GM19025 (cell line): ENCODE results near the gene GAMT.
"Not testable (repeated sequence)": the region's sequence is repeated elsewhere in the genome, so short reads cannot be mapped to it uniquely, and the experiment has no call there.

ENCODE experiments used
- ATAC-seq: cut with Tn5 transposase; IDR thresholded peaks from one replicate; pipeline ENCODE4 v1.9.1; 2021; ENCODE audit warnings: mild to moderate bottlenecking, low read depth, moderate library complexity; ENCODE audit not compliant: unreplicated experiment

The GAMT gene

DNA sequence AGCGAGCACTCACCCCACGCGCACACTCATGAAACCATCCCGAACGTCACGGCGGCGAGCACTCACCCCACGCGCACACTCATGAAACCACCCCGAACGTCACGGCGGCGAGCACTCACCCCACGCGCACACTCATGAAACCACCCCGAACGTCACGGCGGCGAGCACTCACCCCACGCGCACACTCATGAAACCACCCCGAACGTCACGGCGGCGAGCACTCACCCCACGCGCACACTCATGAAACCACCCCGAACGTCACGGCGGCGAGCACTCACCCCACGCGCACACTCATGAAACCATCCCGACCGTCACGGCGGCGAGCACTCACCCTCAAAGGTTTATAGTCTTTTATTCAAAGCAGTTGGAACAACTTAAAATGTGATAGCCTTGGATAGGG, 18.7 kb upstream of the GAMT start:
- ATAC-seq: not testable (repeated sequence)

DNA sequence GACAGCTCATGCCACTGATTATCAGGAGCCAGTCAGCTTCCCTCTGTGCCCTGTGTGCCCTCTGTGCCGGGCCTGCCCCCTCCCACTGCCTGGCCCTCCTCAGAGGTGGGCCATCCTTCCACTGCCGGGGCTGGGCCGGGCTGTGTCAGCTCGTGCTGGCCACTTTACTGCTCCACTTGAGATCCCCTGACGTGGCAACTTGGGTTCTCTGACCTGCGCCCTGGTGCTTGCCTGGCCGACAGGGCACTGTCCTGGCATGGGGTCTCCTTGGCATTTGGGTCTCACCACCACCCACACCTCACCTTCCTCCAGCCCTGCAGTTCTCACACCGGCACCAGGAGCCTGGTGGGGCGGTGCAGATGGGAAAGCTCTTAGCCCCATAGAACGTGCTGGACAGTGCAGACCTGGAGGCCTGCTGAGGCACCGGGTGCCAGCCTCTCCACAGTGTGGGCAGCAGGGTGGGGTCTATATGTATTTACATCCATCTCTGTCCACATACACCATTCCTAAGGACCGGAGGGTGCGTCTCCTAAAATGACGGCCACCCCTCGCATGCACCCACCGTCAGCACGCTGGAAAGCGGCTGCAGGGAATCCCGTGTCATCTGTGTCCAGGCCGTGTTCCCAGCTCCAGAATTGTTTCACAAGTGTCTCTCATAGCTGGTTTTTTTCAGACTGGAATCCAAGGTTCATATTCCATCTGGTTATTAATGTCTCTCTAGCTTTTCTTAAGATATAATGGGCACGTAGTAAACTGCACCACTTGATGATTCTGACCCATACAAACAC, 17.8 kb upstream of the GAMT start:
- no peak for ATAC-seq

DNA sequence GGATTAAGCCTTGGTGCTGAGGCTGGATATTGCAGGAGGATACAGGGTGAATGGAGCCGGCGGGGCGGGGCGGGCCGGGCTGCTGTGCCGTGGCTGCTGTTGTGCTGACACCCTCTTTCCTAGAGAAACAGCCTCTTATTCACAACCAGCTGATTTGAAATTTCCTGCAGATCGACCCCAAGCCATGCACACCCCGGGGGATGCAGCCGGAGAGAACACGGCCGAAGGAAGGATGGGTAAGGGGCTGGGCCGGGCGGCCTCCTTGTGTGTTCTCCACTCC, 17.1 kb upstream of the GAMT start:
- ATAC-seq: no peak

DNA sequence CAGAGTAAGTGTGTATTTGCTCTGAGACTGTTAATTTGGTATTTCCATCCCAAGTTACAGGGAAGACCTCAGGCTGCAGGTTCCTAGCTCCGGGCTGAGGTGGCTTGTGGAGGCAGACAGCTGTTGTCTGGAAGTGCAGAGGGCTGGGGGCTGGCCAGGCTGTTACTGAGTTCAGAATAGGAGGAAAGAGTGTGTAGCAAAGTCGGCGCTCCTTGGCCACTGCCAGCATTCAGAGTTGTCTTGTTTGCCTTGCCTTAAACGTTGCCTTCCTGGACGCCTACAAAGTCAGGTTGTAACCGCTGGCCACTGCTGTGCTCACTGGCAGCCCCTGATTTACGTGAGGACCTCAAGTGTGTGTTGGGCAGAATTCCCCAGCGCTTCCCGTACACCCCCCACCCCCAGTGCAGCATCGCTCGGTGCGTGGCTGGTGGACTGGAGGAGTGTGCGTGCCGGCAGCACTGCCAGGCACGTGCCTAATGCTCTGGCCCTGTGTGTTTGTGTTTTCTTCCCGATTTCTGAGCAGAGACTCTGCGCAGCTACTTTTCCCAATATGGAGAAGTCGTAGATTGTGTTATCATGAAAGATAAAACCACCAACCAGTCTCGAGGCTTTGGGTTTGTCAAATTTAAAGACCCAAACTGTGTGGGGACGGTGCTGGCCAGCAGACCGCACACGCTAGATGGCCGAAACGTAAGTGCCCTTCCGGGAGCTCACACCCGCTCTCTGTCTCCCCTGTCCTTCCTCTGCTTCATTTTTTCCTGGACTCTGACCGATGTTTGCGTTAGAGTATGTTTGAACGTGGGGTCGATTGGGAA, 16.5 kb upstream of the GAMT start:
- no peak for ATAC-seq

DNA sequence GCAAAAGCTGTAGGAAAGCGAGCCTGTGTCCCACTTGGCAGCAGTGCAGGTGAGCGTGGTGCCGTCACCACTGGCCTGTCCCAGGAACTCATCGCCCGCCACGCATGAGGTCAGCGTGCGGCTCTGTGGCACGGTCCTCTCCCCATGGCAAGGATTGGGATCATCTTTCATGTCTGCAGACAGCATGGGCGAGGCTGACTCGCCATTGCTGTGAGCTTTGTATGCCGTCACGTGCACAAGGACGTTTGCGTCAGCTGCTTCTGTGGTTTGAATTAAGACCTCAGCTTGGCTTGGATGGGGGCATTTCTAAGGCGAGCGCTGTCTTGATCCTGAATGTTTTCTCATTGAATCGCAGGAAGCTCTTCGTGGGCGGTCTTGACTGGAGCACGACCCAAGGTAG, 15.8 kb upstream of the GAMT start:
- ATAC-seq: no peak

DNA sequence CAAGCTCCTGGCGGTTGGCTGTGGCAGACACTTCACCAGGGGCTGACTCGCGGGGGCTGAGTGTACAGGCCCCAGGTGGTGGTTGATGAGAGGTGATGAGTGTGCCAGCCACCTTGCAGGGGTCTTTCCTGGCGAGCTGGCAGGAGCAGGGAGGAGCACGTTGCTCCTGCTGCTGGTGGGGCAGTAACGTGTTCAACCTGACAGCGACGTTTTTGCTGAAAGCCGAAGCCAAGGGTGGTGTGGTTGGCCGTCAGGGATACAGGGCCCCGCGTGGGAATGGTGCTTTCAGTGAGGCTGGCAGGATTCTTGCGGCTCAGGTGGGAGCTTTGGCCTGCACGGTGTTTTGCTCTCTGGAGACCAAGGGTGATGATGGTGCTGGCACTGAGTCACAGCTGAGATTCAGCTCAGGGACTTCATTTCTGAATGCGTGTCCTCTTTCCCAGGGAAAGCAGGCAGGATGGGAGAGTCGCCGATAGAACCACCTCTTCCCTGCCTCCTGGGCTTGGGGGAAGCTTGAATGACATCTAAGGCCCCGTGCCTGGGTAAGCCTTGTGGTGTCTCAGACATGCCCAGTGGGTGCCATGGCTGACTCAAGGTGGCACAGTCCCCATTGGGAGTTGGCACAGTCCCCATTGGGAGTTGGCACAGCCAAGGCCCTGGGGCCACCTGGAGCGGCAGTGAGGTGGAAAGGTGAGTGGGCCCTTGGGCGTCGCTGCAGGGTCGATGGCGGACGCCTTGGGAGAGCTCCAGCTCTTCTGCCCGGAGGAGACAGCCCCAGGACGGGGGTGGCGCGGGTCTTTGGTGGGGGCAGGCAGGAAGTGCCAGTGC, 14.9 kb upstream of the GAMT start:
- no peak for ATAC-seq

DNA sequence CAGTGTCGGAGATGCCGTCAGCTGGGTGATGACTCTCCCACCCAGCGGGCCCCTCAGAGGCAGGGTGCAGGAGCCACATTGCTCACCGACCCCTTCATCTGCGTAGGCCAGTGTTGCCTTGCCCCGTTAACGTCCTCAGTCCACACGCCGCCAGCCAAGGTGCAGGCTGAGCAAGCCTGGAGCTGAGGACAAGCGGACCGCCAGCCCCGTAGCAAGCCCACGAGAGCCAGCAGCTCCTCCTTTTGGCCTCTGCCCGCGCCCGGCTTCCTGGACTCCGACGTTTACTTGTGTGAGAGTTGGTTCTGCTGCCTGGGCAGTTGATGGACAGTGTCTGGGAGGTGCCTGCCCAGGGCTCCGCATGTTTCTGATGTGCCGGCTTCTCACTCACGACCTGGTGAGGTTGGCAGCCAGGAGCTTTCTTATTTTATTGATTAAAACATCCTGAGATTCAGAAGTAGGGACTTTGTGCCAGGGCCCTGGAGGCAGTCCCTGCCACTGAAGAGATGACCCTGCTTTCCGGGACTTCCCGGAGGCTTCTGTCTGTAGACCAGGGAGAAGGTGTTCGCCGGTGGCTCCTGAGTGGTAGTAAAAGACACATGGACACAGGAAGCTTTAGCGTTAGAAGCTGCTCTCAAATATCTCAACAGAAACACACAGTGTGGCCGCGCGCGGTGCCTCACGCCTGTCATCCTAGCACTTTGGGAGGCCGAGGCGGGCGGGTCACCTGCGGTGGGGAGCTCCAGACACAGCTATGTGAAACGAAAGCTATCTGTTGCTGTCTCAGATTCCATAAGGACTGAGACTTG, 11.9 kb upstream of the GAMT start:
- ATAC-seq: no peak

DNA sequence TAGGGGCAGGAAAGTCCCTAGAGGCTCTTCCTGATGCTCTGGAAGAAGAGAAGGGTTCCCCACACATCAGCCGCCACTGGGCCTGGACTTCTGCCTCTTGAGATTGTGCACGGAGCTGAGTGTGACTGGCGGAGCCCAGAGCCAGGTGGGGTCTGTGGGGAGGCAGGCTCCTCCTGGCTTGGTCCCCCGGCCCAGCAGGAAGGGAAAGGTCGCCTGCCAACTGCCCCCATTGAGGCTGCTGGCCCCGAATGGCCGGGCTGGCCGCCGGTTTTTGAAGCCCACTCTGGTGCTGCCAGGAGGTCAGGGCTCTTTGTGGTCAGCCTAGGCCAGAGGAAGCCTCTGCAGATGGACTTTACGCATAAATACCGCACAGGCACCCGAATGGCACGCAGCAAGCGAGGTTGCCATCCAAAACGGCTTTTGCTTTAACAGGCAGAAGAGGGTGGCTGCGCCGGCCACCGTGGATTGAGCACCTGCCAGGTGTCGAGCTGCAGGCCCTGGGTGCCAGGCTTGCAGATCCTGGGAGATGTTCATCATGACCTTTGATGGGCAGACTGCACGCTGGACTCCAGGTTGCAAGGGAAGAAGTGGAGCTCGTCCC, 11.1 kb upstream of the GAMT start:
- ATAC-seq: no peak

DNA sequence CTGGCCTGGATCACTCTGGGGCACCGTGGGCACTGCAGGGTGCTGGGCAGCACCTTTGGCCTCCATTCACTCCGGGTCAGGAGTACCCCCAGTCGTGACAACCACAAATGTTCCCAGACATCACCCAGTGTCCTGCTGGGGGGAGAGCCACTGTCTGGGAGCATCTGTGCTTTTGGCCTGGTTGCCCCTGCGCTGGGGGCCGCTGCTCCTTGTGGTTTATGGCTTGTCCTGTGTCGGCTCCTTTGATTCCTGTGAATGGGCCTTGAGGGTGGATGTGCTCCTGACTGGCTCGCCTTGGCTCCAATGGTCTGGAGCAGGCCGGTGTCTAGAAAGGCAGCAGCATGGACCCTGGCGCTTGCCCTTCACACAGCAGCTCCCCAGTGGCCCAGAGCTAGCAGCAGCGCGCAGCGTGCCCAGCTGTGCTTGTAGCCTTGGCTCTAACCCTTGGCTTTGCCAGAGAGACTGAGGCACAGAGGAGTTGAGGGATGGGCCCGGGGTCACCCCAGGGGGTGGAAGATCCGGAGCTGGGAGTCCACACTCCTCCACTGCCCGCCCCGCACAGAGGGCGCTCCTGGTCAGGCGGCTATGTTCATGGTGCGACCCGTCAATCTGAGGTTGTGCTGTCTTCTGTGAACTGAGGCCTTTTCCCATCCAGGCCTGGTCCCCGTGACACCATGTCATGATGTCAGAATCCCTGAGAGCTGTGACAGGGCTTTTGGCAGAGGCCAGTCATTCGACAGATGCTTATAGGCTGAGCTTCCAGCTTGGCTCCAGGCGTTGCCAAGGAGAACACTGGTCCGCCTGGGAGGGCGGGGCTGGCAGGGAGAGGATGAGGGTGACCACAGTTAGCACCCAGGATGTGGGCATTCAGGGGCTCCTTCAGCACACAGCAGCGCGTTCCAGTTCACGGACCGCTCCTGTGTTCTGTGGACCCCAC, 10.2 kb upstream of the GAMT start:
- no peak for ATAC-seq

DNA sequence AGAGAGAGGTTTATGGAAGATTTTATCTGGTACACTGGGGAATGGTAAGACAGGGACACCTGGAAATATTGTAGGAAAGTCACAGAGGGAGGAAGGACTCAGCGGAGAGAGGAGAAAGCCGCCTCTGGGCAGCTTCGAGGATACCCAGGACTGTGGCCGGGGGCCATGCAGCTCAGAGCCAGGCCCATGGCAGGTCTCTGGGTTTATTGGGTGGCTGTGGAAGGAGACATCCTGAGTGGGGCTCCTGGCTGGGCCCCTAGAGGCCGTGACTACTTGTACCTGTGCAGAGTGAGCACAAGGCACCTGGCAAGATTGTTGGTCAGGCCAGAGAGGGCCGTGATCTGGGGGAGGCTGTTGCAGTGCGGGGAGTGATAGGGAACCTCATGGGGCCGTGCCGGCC, 9.4 kb upstream of the GAMT start:
- ATAC-seq: no peak

DNA sequence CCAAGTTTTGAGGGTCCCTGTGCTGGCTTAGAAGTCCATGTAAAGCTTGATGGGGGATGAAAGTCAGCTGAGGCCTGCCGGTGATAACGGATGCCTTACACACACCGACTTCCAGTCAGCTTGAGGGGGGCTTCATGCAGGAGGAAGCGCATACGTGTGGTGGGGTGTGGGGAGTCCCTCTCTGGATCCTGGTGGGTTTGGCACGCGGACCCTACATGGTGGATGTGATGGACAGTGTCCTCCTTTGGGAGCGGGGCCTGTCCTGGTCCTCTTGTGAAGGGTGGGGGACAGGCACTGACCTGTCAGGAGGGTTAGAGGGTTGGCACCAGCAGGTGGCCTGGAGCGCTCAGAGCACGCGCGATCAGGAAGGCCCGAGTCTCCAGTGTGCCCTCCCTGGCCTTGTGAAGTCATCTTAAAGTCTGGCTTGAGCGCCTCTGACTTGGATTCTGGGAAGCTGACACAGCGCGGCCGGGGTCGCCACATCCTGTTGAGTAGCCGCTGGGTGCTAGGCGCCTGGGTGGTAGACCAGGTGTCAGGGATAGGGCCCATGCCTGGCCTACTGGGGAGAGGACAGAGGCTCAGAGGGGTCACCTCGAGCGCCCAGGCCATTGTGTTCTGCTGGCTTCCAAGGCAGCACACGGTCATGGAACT, 8.9 kb upstream of the GAMT start:
- ATAC-seq: no peak

DNA sequence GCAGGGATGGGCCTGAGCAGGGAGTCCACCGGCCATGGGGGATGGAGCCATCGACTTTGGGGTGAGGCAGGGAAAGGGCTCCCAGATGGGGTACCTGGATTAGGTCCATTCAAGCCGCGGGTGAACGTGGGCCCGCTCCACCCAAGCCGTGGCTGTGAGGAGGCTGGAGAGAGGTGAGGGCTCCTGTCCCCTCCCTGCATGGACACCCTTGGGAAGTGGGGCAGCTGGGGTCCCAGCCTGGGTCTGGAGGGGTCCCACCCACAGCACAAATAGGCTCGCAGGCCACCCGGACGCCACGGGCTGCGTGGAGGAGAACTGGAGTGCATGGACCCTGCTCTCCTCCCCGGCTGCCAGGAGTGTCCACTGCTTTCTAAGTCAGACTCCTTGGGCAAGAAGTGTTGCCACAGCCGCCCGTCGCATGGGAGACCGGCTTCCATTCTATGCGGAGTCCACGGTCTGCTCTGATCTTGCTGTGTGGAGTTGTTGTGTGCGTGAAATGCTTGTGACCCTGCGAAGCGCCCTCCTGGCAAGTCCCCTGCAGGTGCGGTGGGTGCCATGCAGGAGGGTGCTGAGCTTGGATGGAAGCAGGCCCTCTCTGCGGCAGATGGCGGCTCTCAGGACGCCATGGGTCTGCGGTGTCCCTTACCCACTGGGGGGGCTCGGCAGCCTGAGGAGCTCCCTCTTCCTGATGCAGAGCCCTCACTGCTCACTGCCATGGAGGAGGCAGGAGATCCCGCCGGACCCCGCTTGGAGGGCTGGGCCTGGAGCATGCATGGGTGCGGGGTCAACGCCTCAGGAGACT, 8.1 kb upstream of the GAMT start:
- ATAC-seq: no peak

DNA sequence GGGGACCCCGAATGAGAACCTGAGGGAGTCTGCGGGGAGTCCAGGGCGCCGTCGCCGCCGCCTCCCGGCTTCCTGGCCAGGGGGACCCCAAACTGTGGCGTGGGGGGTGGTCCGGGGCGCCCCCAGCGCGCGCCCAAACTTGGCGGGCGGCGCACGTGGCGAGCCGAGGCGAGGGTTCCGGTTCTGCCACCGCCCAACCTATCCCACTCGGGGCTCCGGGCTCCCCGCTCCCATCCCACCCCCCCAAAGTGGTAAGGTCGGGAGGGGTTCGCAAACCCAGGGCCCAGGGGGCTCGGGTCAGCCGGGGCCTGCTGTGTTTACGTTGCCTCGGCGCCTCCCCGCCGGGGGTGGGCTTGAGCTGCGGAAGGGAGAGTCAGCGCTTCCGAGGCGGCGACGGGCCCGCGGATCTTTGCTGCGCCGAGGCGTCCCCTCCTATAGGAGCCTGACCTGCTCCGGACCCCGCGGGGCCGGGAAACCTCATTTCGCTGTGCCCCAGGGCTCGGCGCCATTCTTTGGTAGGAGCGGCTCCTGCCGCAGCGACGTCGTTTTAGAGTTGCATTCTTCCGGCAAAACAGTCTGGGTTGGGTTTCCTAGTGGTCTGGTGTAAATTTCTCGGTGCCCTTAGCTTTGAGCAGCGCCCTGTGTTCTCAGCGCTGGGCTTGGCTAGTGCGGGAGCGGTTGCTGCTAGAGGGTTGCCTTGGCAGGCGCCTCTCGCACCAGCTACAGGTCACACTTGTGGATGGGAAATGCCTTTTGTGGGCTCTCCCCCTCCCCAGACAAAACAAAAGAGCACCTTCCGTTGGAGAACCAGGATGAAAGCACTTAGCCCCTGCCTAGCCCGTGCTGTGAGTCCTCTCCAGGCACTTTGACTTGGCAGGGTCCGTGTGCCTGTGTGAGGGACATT, 7.2 kb upstream of the GAMT start:
- no peak for ATAC-seq

DNA sequence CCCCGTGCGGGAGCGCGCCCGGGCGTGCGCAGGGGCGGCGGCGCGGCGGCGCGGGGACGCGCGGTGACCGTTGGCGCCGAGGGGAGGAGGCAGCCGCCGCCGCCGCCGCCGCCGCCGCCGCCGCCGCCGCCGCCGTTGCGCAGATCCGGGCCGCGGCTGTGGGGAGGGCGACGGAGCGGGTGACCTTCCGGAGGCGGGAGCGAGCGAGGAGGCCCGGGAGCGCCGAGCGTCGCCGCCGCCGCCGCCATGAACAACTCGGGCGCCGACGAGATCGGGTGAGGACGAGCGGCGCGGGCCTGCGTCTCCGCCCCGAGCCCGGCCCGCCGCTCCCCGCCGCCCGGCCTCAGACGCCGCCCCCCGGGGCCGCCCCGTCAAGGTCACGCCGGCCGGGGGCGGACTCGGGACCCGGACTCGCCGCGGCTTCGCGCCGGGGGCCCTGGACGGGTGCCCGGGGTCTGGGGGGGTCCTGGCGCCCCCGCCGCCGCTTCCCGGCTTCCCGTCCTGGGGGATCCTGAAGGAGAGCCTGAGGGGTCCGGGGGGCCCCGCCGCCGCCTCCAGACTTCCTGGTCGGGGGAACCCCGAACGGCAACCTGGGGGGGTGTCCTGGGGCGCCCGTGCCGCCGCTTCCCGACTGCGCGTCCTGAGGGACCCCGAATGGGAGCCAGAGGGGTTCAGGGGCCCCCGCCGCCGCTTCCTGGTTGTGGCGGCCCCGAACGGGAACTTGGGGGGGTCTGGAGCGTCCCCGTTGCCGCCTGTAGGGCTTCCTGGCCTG, 6.4 kb upstream of the GAMT start, which contains the start of gene DAZAP1:
Gene DAZAP1 (plus strand): TSS at position 59 of the 772 bp plus-strand sequence. CDS start 188 bp downstream, at position 247.
- peak; percentile 18 for ATAC-seq

DNA sequence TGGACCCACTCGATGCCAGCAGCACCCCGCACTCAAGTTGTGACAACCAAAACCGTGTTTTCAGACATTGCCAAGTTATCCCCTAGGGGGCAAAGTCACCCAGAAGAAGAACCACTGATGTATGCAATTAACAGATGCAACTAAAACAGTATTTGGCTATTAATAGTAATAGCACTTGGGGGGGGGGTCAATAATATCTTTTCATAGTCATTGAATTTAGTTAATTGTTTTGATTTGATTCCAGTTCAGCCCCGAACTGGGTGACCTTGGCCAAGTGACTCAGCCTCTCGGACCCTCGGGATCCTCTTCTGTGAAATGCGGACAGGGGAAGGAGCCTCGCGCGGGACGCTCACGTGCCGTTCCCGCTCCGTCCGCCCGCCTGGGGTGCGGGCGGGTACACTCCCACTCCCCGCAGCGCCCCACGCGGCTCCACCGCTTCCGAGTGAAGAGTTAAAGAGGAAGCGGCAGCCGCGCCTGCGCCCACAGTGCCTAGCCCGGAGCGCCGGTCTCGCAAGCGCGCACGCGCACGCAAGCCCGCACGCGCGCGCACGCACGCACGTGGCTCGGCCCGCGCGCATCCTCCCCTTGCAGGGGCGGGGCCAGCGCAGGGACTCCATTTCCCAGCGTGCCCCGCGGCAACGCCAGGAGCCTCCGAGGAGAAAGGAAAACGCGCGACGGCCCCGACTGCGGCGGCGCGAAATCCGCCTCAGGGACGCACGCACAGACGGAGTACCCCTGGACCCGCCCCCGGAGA, 5.6 kb upstream of the GAMT start:
- peak; percentile 65 for ATAC-seq
